HCT116 (cell line): Measurements from ENCODE around the gene POR. TPM values are rescaled to one million over a fixed set of nuclear protein-coding genes. Genes with fewer than 3 reads are reported as not detected.
"Not testable (repeated sequence)": the region's sequence is repeated elsewhere in the genome, so short reads cannot be mapped to it uniquely, and the experiment has no call there.

ENCODE experiments used
- ATAC-seq: fragments of 200-7000 bp; cut with Tn5 transposase; 2 replicates; pipeline ENCODE4 v1.9.1; 2020; ENCODE audit warnings: mild to moderate bottlenecking, moderate library complexity
- BruUV-seq: library from RNA; stranded (reverse); fragments of 400-500 nt; replicated peaks from 2 replicates; lab custom pipeline; 2021; lab: Mats Ljungman, UMichigan
- CTCF ChIA-PET: fragments of 300-600 bp; sonication (Branson Sonifier 250); formaldehyde crosslinking; loops from one replicate; lab custom pipeline; 2021; ENCODE audit warnings: antibody characterized with exemption; lab: Charles Lee
- POLR2A ChIA-PET: fragments of 300-600, 350-600 bp; sonication (Branson Sonifier 250); formaldehyde crosslinking; loops from one replicate; lab custom pipeline; 2021; ENCODE audit warnings: antibody characterized with exemption; lab: Charles Lee
- RAD21 ChIA-PET, 2 experiments: fragments of 300-600 bp; sonication (Branson Sonifier 250); formaldehyde crosslinking; loops; one replicate each; lab custom pipeline; 2023; ENCODE audit warnings: low total read pairs in 2 of 2; ENCODE audit not compliant: uncharacterized antibody in 2 of 2, unreplicated experiment in 2 of 2, low non-redundant PET in 1 of 2; lab: Charles Lee
- DNase-seq: peaks from one replicate; pipeline ENCODE4 v3.0.0-alpha.2; 2010; ENCODE audit warnings: low read depth, low spot score
- H2AFZ ChIP-seq: fragments of 200-600 bp; shearing (Covaris generic), sonication (generic); 2 replicates; pipeline ENCODE4 v1.6.1; 2017; ENCODE audit warnings: low read depth, mixed run types, mixed read lengths, antibody characterized with exemption, low read length; ENCODE audit not compliant: poor library complexity, severe bottlenecking
- H3K27ac ChIP-seq: 2 replicates; pipeline ENCODE4 v1.5.1; 2012; ENCODE audit warnings: low read depth, low read length
- H3K27me3 ChIP-seq: fragments of 200-600 bp; sonication (generic); 2 replicates; pipeline ENCODE4 v1.6.1; 2016; ENCODE audit warnings: mixed run types, low read length, mixed read lengths; ENCODE audit not compliant: insufficient read depth
- H3K36me3 ChIP-seq, 2 experiments: fragments of 200-500 bp in 1 of 2; fragments of 200-600 bp in 1 of 2; sonication (Bioruptor generic) in 1 of 2; sonication (generic) in 1 of 2; 2 replicates each; pipeline versions ENCODE4 v1.5.1 to v1.6.1; 2014 to 2016; ENCODE audit warnings: low read length in 2 of 2, inconsistent platforms in 1 of 2, mixed read lengths in 1 of 2, mixed run types in 1 of 2; ENCODE audit not compliant: insufficient read depth in 2 of 2, control insufficient read depth in 1 of 2
- H3K4me1 ChIP-seq, 2 experiments: fragments of 200-600 bp in 1 of 2; sonication (generic) in 1 of 2; 2 replicates each; pipeline versions ENCODE4 v1.5.1 to v1.6.1; 2012 to 2017; ENCODE audit warnings: low read length in 2 of 2, inconsistent platforms in 1 of 2, mild to moderate bottlenecking in 1 of 2, mixed read lengths in 1 of 2, mixed run types in 1 of 2, moderate library complexity in 1 of 2; ENCODE audit not compliant: insufficient read depth in 2 of 2, control insufficient read depth in 1 of 2
- H3K4me2 ChIP-seq: fragments of 200-600 bp; sonication (generic); 2 replicates; pipeline ENCODE4 v1.6.1; 2017; ENCODE audit warnings: mixed run types, low read length, mixed read lengths
- H3K4me3 ChIP-seq, 2 experiments: fragments of 200-600 bp in 1 of 2; sonication (generic) in 1 of 2; replicated peaks in 1 of 2; 2 replicates each; pipeline ENCODE4 v1.5.1; 2011 to 2016; ENCODE audit warnings: low read length in 2 of 2, control low read depth in 1 of 2, low read depth in 1 of 2, mild to moderate bottlenecking in 1 of 2, mixed read lengths in 1 of 2, mixed run types in 1 of 2
- H3K79me2 ChIP-seq: fragments of 200-600 bp; sonication (generic); 2 replicates; pipeline ENCODE4 v1.6.1; 2017; ENCODE audit warnings: mild to moderate bottlenecking, mixed run types, low read length, moderate library complexity, mixed read lengths; ENCODE audit not compliant: insufficient read depth
- H3K9ac ChIP-seq: fragments of 200-600 bp; sonication (generic); 2 replicates; pipeline ENCODE4 v1.6.1; 2016; ENCODE audit warnings: low read length, mixed read lengths
- H3K9me2 ChIP-seq: fragments of 200-600 bp; sonication (generic), shearing (Covaris generic); 2 replicates; pipeline ENCODE4 v1.6.1; 2017; ENCODE audit warnings: mixed run types, mild to moderate bottlenecking, moderate library complexity; ENCODE audit not compliant: insufficient read depth
- H3K9me3 ChIP-seq, 2 experiments: fragments of 200-500 bp in 1 of 2; fragments of 200-600 bp in 1 of 2; sonication (Bioruptor generic) in 1 of 2; sonication (generic) in 1 of 2; 2 replicates each; pipeline ENCODE4 v1.6.1; 2014 to 2017; ENCODE audit warnings: low read length in 2 of 2, mixed read lengths in 2 of 2, inconsistent platforms in 1 of 2, low read depth in 1 of 2, mild to moderate bottlenecking in 1 of 2, mixed run types in 1 of 2, moderate library complexity in 1 of 2; ENCODE audit not compliant: control insufficient read depth in 1 of 2, insufficient read depth in 1 of 2
- H4K20me1 ChIP-seq: fragments of 200-600 bp; sonication (generic), shearing (Covaris generic); 2 replicates; pipeline ENCODE4 v1.6.1; 2017; ENCODE audit warnings: mixed run types, mild to moderate bottlenecking, moderate library complexity; ENCODE audit not compliant: insufficient read depth
- EGR1 ChIP-seq: IDR thresholded peaks from 2 replicates; pipeline ENCODE4 v1.6.1; 2012; ENCODE audit warnings: low read depth
- EZH2 ChIP-seq: fragments of 200-600 bp; sonication (generic); IDR thresholded peaks from 2 replicates; pipeline ENCODE4 v1.6.1; 2017; ENCODE audit warnings: antibody characterized with exemption, mixed run types
- intact Hi-C: fragments of 100-400 bp; cut with micrococcal nuclease; formaldehyde crosslinking; loops from 2 replicates; pipeline ENCODE4 v1.10.0; 2022
- total RNA-seq: library from RNA; stranded (reverse); gene quantifications from one replicate; pipeline ENCODE4 v1.2.1, GENCODE V29; 2021; ENCODE audit not compliant: unreplicated experiment

POR gene
- total RNA-seq, 1 experiment from 2014 or later: 120 TPM

DNA sequence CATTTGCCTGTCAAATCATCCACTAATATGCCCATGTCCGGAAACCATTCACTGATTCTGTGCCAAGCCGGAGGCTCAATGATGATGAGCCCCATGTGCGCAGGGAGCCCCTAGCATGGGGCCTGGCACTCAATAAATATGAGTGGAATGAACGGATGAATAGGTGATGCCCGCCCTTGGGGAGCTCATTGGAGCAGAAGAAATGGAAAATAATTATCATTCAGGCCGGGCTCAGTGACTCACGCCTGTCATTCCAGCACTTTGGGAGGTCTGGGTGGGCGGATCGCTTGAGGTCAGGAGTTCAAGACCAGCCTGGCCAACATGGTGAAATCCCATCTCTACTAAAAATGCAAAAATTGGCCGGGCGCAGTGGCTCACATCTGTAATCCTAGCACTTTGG is 25.1 kb upstream of the POR start:
- no peaks in the 10 kb centered on the region for H3K79me2 ChIP-seq
- H3K4me3 ChIP-seq: no peak overlapping the region
- H3K9ac ChIP-seq: no peak overlapping the region
- no TSS peak for BruUV-seq
- RAD21 ChIA-PET: no interaction called here
- intact Hi-C loops: no loop called here
- CTCF ChIA-PET: no interaction called here
- H3K36me3 ChIP-seq: peaks cover 0 to 25% of the 10 kb centered on the region in 2 experiments; a peak in 2 of 4 replicates
- H3K27me3 ChIP-seq: no peaks in the 10 kb centered on the region
- POLR2A ChIA-PET: no interaction called here
- no peak overlapping the region for H3K27ac ChIP-seq
- TF ChIP-seq EGR1 (peak; percentile 68), EZH2 (no peak)
- H3K9me3 ChIP-seq: no peaks in the 10 kb centered on the region
- peak overlapping the region; percentile 51; the same call in 1 of the 2 replicates for H3K4me2 ChIP-seq
- ATAC-seq (peak; percentile 9; the same call in 1 of the 2 replicates), DNase-seq (no peak)
- peaks cover 13 to 19% of the 10 kb centered on the region in 2 experiments for H3K4me1 ChIP-seq
- no peak overlapping the region for H2AFZ ChIP-seq
- H4K20me1 ChIP-seq: no peaks in the 10 kb centered on the region
- no peaks in the 10 kb centered on the region for H3K9me2 ChIP-seq

DNA sequence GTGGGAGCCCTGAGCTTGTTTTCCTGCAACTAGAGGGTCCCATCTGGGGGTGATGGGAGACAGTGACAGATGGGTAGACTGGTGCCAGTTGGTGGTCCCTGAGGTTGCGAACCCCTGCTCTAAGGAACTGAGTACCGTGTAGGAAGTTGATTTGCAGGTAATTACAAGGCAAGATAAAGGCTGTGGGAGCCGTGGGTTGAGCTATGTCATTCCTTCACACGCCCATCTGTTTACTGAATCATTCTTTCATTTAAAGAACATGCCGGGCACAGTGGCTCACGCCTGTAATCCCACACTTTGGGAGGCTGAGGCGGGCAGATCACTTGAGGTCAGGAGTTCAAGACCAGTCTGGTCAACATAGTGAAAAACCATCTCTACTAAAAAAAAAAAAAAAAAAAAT is 23.7 kb upstream of the POR start:
- DNase-seq, H3K4me3 ChIP-seq, H2AFZ ChIP-seq, H3K9ac ChIP-seq, H3K27ac ChIP-seq, H4K20me1 ChIP-seq, ATAC-seq, H3K4me2 ChIP-seq, intact Hi-C loops, CTCF ChIA-PET, H3K9me2 ChIP-seq, POLR2A ChIA-PET, RAD21 ChIA-PET, BruUV-seq, H3K79me2 ChIP-seq, H3K9me3 ChIP-seq, H3K27me3 ChIP-seq: not testable (repeated sequence)
- H3K36me3 ChIP-seq: peaks cover 0 to 11% of the 10 kb centered on the region in 2 experiments; a peak in 2 of 4 replicates
- peaks cover 13 to 19% of the 10 kb centered on the region in 2 experiments for H3K4me1 ChIP-seq
